OCI-LY1 (cell line): Measurements from ENCODE around the gene RPL36.

Experiments
- CTCF ChIP-seq: fragments of 200-600 bp; sonication (generic), shearing (Covaris generic); IDR thresholded peaks from 2 replicates; pipeline ENCODE4 v1.5.1; 2017; ENCODE audit warnings: mild to moderate bottlenecking, antibody characterized with exemption, low read length, moderate library complexity, mixed read lengths
- EZH2 ChIP-seq: fragments of 200-600 bp; sonication (generic), shearing (Covaris generic); IDR thresholded peaks from 2 replicates; pipeline ENCODE4 v1.8.0; 2017; ENCODE audit warnings: borderline replicate concordance, mixed run types, mild to moderate bottlenecking, antibody characterized with exemption, low read length, moderate library complexity, mixed read lengths

GRCh38 chr19:5654931-5655330, 35.2 kb upstream of the RPL36 start:
- no peak for TF ChIP-seq EZH2
- no peak for TF ChIP-seq CTCF
